Measurements from ENCODE around the gene NAV2. TPM values are rescaled to one million over a fixed set of nuclear protein-coding genes. Genes with fewer than 3 reads are reported as not detected.

The NAV2 gene
- polyA plus RNA-seq, 3 donors, result not detected

GRCh38 chr11:20089367-20089766 is 376.7 kb downstream of the NAV2 start:
- peaks cover 0 to 3% (median 2%) of the 10 kb centered on the region in 3 donors for H3K27me3 Mint-ChIP-seq (ENCODE audit: low read depth in 3 of 3)
- Histone ChIP-seq H4K20me1 (ENCODE audit: insufficient read depth, low read length) (no peaks in the 10 kb centered on the region), H3K9me3 (replicated peaks in 1 of 2; ENCODE audit: control insufficient read depth in 1 of 2, insufficient read depth in 1 of 2, low read length in 2 of 2) (no peaks in the 10 kb centered on the region), H2AFZ (ENCODE audit: insufficient read depth, low read depth, low read length, poor library complexity, severe bottlenecking) (no peak overlapping the region), H3K4me3 (replicated peaks in 1 of 3; ENCODE audit: low read depth in 2 of 3, low read length in 3 of 3) (no peak overlapping the region), H3K9ac (ENCODE audit: insufficient read depth, low read length, poor library complexity, severe bottlenecking) (no peak overlapping the region), H3K27ac (ENCODE audit: low read depth in 1 of 2, low read length in 2 of 2) (no peak overlapping the region), H3K36me3 (replicated peaks in 1 of 2; ENCODE audit: control insufficient read depth in 1 of 2, insufficient read depth in 2 of 2, low read length in 2 of 2) (no peaks in the 10 kb centered on the region), H3K4me2 (replicated peaks; ENCODE audit: extremely low read depth, low read length, poor library complexity, severe bottlenecking) (no peak overlapping the region), H3K4me1 (ENCODE audit: control insufficient read depth in 1 of 2, insufficient read depth in 2 of 2, low read length in 2 of 2) (peaks cover 2 to 3% of the 10 kb centered on the region in 2 donors), H3K27me3 (ENCODE audit: control insufficient read depth in 2 of 2, insufficient read depth in 2 of 2, low read length in 2 of 2) (no peaks in the 10 kb centered on the region), H3K79me2 (ENCODE audit: insufficient read depth, low read length) (no peaks in the 10 kb centered on the region)
- no peak overlapping the region for H3K4me3 Mint-ChIP-seq
- H3K27ac Mint-ChIP-seq, result no peak overlapping the region
- 88% methylated on average over 1 of the region's 3 CpGs for WGBS (ENCODE audit: insufficient coverage)
- no peaks in the 10 kb centered on the region for H3K9me3 Mint-ChIP-seq
- peaks cover 2% of the 10 kb centered on the region for H3K4me1 Mint-ChIP-seq
- DNase-seq, result no peak
- intact Hi-C loops (cut with micrococcal nuclease), result no loop called here
- TF ChIP-seq CTCF (IDR thresholded peaks at IDR 0.05), result no peak
- no peaks in the 10 kb centered on the region for H3K36me3 Mint-ChIP-seq

- H3K9ac ChIP-seq (ENCODE audit: insufficient read depth, low read length, poor library complexity, severe bottlenecking), result no peak overlapping the region
- H3K4me3 ChIP-seq (replicated peaks in 1 of 3; ENCODE audit: low read depth in 2 of 3, low read length in 3 of 3), result no peak overlapping the region
- Mint-ChIP-seq H3K27ac (no peak overlapping the region), H3K27me3 (ENCODE audit: low read depth in 3 of 3) (peaks cover 0 to 3% (median 2%) of the 10 kb centered on the region in 3 donors), H3K9me3 (no peaks in the 10 kb centered on the region), H3K4me3 (no peak overlapping the region), H3K36me3 (no peaks in the 10 kb centered on the region), H3K4me1 (no peaks in the 10 kb centered on the region)
- no peaks in the 10 kb centered on the region for H3K27me3 ChIP-seq (ENCODE audit: control insufficient read depth in 2 of 2, insufficient read depth in 2 of 2, low read length in 2 of 2)
- H3K4me2 ChIP-seq (replicated peaks; ENCODE audit: extremely low read depth, low read length, poor library complexity, severe bottlenecking), result no peak overlapping the region
- intact Hi-C loops (cut with micrococcal nuclease), result no loop called here
- no peak overlapping the region for H2AFZ ChIP-seq (ENCODE audit: insufficient read depth, low read depth, low read length, poor library complexity, severe bottlenecking)
- no peaks in the 10 kb centered on the region for H3K4me1 ChIP-seq (ENCODE audit: control insufficient read depth in 1 of 2, insufficient read depth in 2 of 2, low read length in 2 of 2)
- no peaks in the 10 kb centered on the region for H4K20me1 ChIP-seq (ENCODE audit: insufficient read depth, low read length)
- no peaks in the 10 kb centered on the region for H3K79me2 ChIP-seq (ENCODE audit: insufficient read depth, low read length)
- no peaks in the 10 kb centered on the region for H3K36me3 ChIP-seq (replicated peaks in 1 of 2; ENCODE audit: control insufficient read depth in 1 of 2, insufficient read depth in 2 of 2, low read length in 2 of 2)
- no peaks in the 10 kb centered on the region for H3K9me3 ChIP-seq (replicated peaks in 1 of 2; ENCODE audit: control insufficient read depth in 1 of 2, insufficient read depth in 1 of 2, low read length in 2 of 2)
- no peak for TF ChIP-seq CTCF (IDR thresholded peaks at IDR 0.05)
- DNase-seq, result no peak
- no CpG with 5 or more reads among the region's 5 CpGs for WGBS (ENCODE audit: insufficient coverage)
- no peak overlapping the region for H3K27ac ChIP-seq (ENCODE audit: low read depth in 1 of 2, low read length in 2 of 2)
Observed at GRCh38 chr11:20089796-20090653, 377.4 kb downstream of the NAV2 start.

All from CD14-positive monocyte (primary cell).